ENCODE results near the gene HAUS8.

- no peak for TF ChIP-seq CTCF (IDR thresholded peaks at IDR 0.05; ENCODE audit: insufficient read depth, low read length, poor library complexity, severe bottlenecking)
- TF ChIP-seq EZH2phosphoT487 (conservative IDR thresholded peaks at IDR 0.05; ENCODE audit: low read length): no peak
These were observed 51.4 kb downstream of the HAUS8 start for GRCh38 chr19:17023805-17024204.
